Measurements from ENCODE around the gene UPF1.

GRCh38 chr19:18793144-18794028, 38.4 kb upstream of the UPF1 start:
- no peak for TF ChIP-seq CTCF (IDR thresholded peaks at IDR 0.05)
- TF ChIP-seq EP300 (IDR thresholded peaks at IDR 0.05) = no peak
- TF ChIP-seq BHLHE40 (IDR thresholded peaks at IDR 0.05; ENCODE audit: low read depth, low read length) = no peak
- TF ChIP-seq RFX5 (IDR thresholded peaks at IDR 0.05) = no peak
- no peak for TF ChIP-seq HOXB13 (CRISPR knock-in tag; IDR thresholded peaks at IDR 0.05; ENCODE audit: low read depth)
- TF ChIP-seq E2F6 (IDR thresholded peaks at IDR 0.05; ENCODE audit: borderline replicate concordance, low read depth) = no peak
- TF ChIP-seq POLR2A (IDR thresholded peaks at IDR 0.05; ENCODE audit: low read length) = no peak
- no peak for TF ChIP-seq CBX2 (IDR thresholded peaks at IDR 0.05; ENCODE audit: borderline replicate concordance, low read depth)
- no peak for TF ChIP-seq KDM1A (IDR thresholded peaks at IDR 0.05; ENCODE audit: low read depth)
- no peak for TF ChIP-seq CEBPB (IDR thresholded peaks at IDR 0.05)
- TF ChIP-seq EHMT2 (IDR thresholded peaks at IDR 0.05; ENCODE audit: low read depth) = no peak
- TF ChIP-seq MAX (IDR thresholded peaks at IDR 0.05) = no peak

Data from A549 (cell line).